HG03378 (cell line): ENCODE data around the gene SCCPDH.
"Not testable (repeated sequence)": the region's sequence is repeated elsewhere in the genome, so short reads cannot be mapped to it uniquely, and the experiment has no call there.

ENCODE experiments used
- ATAC-seq: cut with Tn5 transposase; IDR thresholded peaks from one replicate; pipeline ENCODE4 v1.9.1; 2021; ENCODE audit warnings: mild to moderate bottlenecking, moderate library complexity; ENCODE audit not compliant: unreplicated experiment

SCCPDH gene

GRCh38 chr1:246798606-246799496 is 74.6 kb downstream of the SCCPDH start:
- no peak for ATAC-seq

- no peak for ATAC-seq
Measured at GRCh38 chr1:246800356-246800755, 76.1 kb downstream of the SCCPDH start.

- ATAC-seq: no peak
Measured at GRCh38 chr1:246800756-246801155, 76.5 kb downstream of the SCCPDH start.

- ATAC-seq: no peak
Measured at GRCh38 chr1:246801241-246802020, 77.2 kb downstream of the SCCPDH start.

- ATAC-seq: no peak
Measured at GRCh38 chr1:246803373-246803772, 79.2 kb downstream of the SCCPDH start.

- no peak for ATAC-seq
Measured at GRCh38 chr1:246803883-246804282, 79.7 kb downstream of the SCCPDH start.

- ATAC-seq: no peak
Measured at GRCh38 chr1:246805135-246805716, 81.0 kb downstream of the SCCPDH start.

GRCh38 chr1:246809473-246809872 is 85.3 kb downstream of the SCCPDH start:
- ATAC-seq: no peak

- no peak for ATAC-seq
Measured at GRCh38 chr1:246811985-246812384, 87.8 kb downstream of the SCCPDH start.

GRCh38 chr1:246813325-246813724 is 89.1 kb downstream of the SCCPDH start:
- ATAC-seq: not testable (repeated sequence)

GRCh38 chr1:246814890-246815289 is 90.7 kb downstream of the SCCPDH start:
- no peak for ATAC-seq

GRCh38 chr1:246815693-246816270 is 91.6 kb downstream of the SCCPDH start:
- ATAC-seq: no peak
